Choroid plexus epithelial cell (primary cell): ENCODE results near the gene LDB3.
A peak's percentile ranks its signal among the peaks of the same experiment; 100 is the strongest.

Experiments used
- DNase-seq: peaks from one replicate; pipeline ENCODE4 v3.0.0-alpha.2; 2010; ENCODE audit warnings: low read depth
- H3K4me3 ChIP-seq: 2 replicates; pipeline ENCODE4 v1.5.1; 2011; ENCODE audit warnings: low read depth, mild to moderate bottlenecking, control low read depth, low read length, moderate library complexity
- TF ChIP-seq, protein P1 (sequence below): conservative IDR thresholded peaks from 2 replicates; pipeline ENCODE4 v1.5.1; 2011; ENCODE audit warnings: low read depth, mild to moderate bottlenecking, control low read depth, inconsistent platforms, low read length, moderate library complexity

The LDB3 gene

DNA sequence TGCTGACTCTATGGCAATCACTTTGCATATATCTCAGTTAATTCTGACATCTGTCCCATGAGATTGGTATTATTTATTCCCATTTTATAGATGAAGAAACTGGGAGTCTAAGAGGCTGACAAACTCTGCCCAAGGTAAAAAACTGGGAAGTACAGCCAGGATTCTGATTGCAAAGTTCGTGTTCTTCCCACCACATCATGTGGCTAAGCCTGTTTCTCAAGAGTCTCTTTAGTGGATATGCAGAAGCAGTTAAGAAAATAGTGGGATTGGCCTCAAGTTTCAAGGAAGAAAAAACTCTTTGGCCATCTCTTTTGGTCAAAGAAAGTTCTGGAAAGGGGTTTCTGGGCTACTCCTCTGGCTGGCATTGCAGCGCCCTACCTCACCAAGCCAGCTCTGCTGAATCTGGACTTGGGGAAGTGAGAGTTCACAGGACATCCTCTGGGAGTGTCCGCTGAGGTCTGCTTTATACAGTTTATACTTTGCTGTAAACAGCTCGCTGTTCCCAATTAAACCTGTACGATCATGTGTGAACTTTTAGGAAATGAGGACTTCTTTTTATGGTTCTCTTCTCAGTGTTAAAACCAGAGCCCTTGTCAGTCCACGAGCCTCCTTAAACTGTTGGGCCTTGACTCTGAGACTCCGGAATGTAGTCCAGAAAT is 75.9 kb downstream of the LDB3 start:
- H3K4me3 ChIP-seq: no peak overlapping the region
- TF ChIP-seq, protein P1, sequence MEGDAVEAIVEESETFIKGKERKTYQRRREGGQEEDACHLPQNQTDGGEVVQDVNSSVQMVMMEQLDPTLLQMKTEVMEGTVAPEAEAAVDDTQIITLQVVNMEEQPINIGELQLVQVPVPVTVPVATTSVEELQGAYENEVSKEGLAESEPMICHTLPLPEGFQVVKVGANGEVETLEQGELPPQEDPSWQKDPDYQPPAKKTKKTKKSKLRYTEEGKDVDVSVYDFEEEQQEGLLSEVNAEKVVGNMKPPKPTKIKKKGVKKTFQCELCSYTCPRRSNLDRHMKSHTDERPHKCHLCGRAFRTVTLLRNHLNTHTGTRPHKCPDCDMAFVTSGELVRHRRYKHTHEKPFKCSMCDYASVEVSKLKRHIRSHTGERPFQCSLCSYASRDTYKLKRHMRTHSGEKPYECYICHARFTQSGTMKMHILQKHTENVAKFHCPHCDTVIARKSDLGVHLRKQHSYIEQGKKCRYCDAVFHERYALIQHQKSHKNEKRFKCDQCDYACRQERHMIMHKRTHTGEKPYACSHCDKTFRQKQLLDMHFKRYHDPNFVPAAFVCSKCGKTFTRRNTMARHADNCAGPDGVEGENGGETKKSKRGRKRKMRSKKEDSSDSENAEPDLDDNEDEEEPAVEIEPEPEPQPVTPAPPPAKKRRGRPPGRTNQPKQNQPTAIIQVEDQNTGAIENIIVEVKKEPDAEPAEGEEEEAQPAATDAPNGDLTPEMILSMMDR: no peak
- DNase-seq: peak; percentile 46

DNA sequence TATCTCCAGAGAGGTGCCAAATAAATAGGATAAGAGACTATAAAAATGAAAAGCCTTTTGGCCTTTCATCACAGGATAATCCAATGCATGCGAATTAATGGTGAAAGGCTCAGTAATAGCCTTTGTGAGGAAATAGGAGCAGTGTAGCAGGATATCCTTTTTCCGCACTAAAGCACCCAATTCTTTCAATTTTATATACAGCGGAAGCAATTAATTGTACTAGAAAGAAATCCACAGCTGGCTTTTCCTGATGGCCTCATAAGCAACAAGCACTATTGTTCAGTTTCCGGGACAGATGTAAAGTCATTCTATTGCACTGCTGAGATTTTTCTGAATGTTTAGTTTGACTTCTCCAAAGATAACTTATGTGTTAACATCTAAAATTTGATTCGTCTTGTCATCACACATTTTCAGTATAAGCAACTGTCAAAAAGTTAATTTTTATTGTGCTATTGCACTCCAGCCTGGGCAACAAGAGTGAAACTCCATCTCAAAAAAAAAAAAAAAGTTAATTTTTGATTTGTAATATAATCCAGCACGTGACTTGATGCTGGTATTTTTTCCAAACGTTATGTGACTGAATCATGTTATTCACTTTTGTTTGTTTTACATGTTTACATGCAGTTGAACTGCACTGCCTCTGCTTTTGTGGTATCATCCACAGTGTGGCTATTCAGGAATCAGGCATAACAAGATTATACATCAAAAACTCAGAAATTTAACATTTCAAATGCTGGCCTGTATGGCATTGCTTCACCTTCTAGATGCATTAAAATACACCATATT is 79.7 kb downstream of the LDB3 start:
- H3K4me3 ChIP-seq: no peak overlapping the region
- peak; percentile 34 for DNase-seq
- TF ChIP-seq, protein P1: no peak

DNA sequence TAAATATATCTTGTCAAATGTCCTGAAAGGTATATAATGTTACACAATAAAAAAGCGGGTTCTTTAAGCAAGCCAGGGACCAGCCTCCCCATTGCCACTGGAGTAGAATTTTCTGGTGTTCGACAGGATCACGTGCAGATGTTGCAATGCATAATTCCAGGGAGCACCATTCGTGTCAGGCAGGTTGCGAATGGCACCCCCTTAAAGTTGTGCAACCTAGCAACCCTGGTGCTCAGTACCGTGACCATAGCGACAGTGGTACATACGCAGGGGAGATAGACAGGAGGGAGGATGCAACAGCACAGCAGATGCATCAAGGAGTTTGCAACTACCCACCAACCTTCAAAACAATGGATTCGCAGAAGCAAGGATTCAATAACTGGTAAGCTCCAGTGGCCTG is 81.5 kb downstream of the LDB3 start:
- no peak for DNase-seq
- TF ChIP-seq, protein P1: no peak
- H3K4me3 ChIP-seq: no peak overlapping the region

DNA sequence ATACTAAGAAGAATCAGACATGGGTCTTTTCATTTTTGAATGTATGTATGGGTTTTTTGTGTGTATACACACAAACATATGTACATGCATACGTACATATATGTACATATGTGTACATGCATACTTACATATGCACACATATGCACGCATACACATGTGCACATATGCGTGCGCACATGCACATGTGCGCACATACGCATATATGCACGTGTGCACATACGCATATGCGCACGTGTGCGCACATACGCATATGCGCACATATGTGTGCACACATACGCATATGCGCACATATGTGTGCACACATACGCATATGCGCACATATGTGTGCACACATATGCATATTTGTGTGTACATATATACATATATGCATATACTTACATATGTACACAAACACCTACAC is 83.2 kb downstream of the LDB3 start:
- DNase-seq: no peak
- TF ChIP-seq, protein P1: no peak
- H3K4me3 ChIP-seq: no peak overlapping the region

DNA sequence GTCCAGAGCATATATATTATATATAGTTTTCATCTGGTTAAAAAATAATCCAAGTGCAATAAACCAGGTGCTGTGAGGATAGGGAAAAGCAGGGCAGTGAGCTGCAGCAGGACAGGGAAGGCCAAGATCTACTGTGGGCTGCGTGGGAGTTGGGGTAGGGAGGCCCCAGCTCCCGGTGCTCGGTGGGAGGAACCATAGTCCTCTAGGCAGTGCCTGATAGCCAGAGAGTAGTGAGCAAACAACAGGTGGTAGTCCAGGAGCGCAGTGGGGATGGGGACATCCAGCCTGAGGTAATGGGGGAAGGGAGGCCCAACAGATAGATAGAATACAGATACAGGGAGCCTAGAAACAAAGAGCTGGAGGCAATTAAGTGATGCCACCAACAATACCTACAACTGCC is 84.0 kb downstream of the LDB3 start:
- DNase-seq: no peak

DNA sequence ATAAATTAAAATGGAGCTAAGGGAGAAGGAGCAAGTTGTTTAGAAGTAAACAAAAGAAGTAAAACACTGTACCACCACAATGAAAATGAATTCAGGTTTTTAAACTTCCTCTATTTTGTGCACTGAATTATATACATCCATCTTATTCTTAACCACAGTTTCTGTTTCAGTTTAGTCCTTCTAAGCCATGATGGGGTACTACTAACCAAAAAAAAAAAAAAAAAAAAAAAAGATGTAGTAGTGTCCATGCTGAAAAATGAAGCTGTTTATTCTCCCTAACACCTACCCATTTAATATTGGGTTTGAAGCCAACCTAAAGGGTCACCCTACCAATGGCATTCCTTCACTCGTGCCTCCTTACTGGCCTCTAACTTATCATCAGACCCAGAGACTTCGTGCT is 84.7 kb downstream of the LDB3 start:
- no peak for DNase-seq
- no peak overlapping the region for H3K4me3 ChIP-seq
- TF ChIP-seq, protein P1: no peak

More for the DNA sequence above, 84.0 kb downstream of the LDB3 start:
- TF ChIP-seq, protein P1: no peak
- no peak overlapping the region for H3K4me3 ChIP-seq
